ENCODE measurements around the gene DNAJA3. TPM values are rescaled to one million over a fixed set of nuclear protein-coding genes. Genes with fewer than 3 reads are reported as not detected.
A peak's percentile ranks its signal among the peaks of the same experiment; 100 is the strongest.

Gene DNAJA3
- polyA plus RNA-seq, 4 donors, result 26.7 to 71.4 (median 38.1) TPM

DNA sequence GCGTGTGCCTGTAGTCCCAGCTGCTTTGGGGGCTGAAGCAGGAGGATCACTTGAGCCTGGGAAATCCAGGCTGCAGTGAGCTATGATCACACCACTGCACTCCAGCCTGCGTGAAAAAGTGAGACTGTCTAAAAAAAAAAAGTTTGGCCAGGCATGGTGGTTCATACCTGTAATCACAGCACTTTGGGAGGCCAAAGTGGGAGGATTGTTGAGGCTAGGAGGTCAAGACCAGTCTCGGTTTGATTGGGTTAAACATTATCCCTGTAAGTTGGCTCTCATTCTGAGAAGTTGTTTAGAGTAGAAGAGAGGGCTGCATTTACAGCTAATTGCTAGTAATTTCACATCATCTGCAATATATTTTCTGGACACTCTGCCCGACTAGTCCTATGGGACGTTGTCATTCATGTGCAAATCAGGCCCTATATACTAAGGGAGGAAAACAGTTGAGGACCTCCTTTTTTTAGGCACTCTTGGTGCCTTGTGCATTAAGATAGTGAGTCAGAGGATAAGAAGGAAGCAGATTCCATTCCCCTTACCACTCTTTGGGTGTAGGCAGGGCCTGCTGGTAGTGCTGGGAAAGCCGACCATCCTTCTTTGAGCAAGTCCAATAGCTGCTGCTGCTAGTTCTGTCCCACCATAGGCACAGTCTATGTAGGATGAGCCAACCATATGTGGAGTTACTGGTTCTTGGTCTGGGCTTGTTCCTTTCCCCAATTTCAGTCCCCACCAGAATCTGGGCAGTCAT, 69.2 kb downstream of the DNAJA3 start:
- peaks cover under 1 to 9% (median 6%) of the 10 kb centered on the region in 3 donors for H3K4me1 ChIP-seq (ENCODE audit: control insufficient read depth in 3 of 3, insufficient read depth in 2 of 3, low read depth in 1 of 3, low read length in 2 of 3)
- no peaks in the 10 kb centered on the region for H3K9me3 ChIP-seq (ENCODE audit: control insufficient read depth in 2 of 2, insufficient read depth in 1 of 2, low read depth in 1 of 2, low read length in 1 of 2)
- DNase-seq, result no peak
- no peak overlapping the region for H3K4me3 ChIP-seq (ENCODE audit: low read depth in 1 of 3, low read length in 3 of 3)
- H3K27me3 ChIP-seq (ENCODE audit: control insufficient read depth in 3 of 3, insufficient read depth in 3 of 3, low read length in 3 of 3), result no peaks in the 10 kb centered on the region
- H3K36me3 ChIP-seq (ENCODE audit: control insufficient read depth in 3 of 3, insufficient read depth in 2 of 3, low read depth in 1 of 3, low read length in 3 of 3), result peaks cover 2 to 11% (median 8%) of the 10 kb centered on the region in 3 donors
- no peak for FAIRE-seq
- 77 to 87% (median 86%) methylated on average over 6 of the region's 6 CpGs for WGBS, 3 donors
- no peak overlapping the region for H3K27ac ChIP-seq (ENCODE audit: low read depth in 1 of 3, low read length in 2 of 3)

DNA sequence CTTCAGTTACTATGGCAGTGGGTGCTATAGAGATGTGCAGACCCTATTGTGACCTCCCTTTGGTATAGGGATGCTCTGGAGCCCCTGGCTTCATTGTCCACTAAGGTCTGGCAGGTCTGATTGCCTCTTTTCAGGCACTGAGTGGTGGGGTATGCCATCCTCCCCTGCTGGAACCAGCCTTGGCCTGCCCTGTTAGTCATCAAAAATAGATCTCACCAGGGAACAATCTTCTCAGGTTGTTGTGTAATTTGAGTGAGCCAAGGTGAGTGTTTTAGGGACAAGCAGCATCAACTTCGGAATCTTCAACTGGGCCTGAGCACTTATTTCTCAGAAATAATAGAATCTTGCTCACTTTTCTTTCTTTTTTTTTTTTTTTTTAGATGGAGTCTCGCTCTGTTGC, 70.1 kb downstream of the DNAJA3 start:
- Histone ChIP-seq H3K36me3 (ENCODE audit: control insufficient read depth in 3 of 3, insufficient read depth in 2 of 3, low read depth in 1 of 3, low read length in 3 of 3) (peaks cover 0 to 10% (median 8%) of the 10 kb centered on the region in 3 donors), H3K4me3 (ENCODE audit: low read depth in 1 of 3, low read length in 3 of 3) (no peak overlapping the region), H3K9me3 (ENCODE audit: control insufficient read depth in 2 of 2, insufficient read depth in 1 of 2, low read depth in 1 of 2, low read length in 1 of 2) (no peaks in the 10 kb centered on the region), H3K4me1 (ENCODE audit: control insufficient read depth in 3 of 3, insufficient read depth in 2 of 3, low read depth in 1 of 3, low read length in 2 of 3) (peaks cover 8 to 17% (median 12%) of the 10 kb centered on the region in 3 donors), H3K27me3 (ENCODE audit: control insufficient read depth in 3 of 3, insufficient read depth in 3 of 3, low read length in 3 of 3) (no peaks in the 10 kb centered on the region), H3K27ac (ENCODE audit: low read depth in 1 of 3, low read length in 2 of 3) (no peak overlapping the region)
- no peak for DNase-seq
- WGBS, 3 donors, result 90 to 95% (median 95%) methylated on average over 2 of the region's 2 CpGs
- FAIRE-seq, result no peak

DNA sequence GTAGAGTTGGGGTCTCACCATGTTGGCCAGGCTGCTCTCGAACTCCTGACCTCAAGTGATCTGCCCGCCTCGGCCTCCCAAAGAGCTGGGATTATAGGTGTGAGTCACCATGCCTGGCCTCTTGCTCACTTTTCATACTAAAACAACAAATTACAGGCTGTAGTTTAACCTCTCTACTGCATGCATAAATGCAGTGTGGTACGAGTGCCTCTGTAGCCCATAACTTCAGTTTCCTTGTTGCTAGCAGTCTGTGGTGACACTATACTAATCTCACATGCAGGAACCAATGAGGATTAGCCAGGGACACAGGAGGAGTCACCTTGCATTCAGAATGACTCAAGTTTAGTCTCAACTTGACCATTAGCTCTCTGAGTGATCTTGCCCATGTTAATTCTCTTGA, 70.6 kb downstream of the DNAJA3 start:
- peaks cover 8 to 22% (median 12%) of the 10 kb centered on the region in 3 donors for H3K4me1 ChIP-seq (ENCODE audit: control insufficient read depth in 3 of 3, insufficient read depth in 2 of 3, low read depth in 1 of 3, low read length in 2 of 3)
- no peaks in the 10 kb centered on the region for H3K27me3 ChIP-seq (ENCODE audit: control insufficient read depth in 3 of 3, insufficient read depth in 3 of 3, low read length in 3 of 3)
- WGBS, 3 donors, result 86 to 92% (median 87%) methylated on average over 4 of the region's 4 CpGs
- no peaks in the 10 kb centered on the region for H3K9me3 ChIP-seq (ENCODE audit: control insufficient read depth in 2 of 2, insufficient read depth in 1 of 2, low read depth in 1 of 2, low read length in 1 of 2)
- no peak for DNase-seq
- peaks cover 0 to 9% (median 8%) of the 10 kb centered on the region in 3 donors for H3K36me3 ChIP-seq (ENCODE audit: control insufficient read depth in 3 of 3, insufficient read depth in 2 of 3, low read depth in 1 of 3, low read length in 3 of 3)
- no peak for FAIRE-seq
- no peak overlapping the region for H3K4me3 ChIP-seq (ENCODE audit: low read depth in 1 of 3, low read length in 3 of 3)
- H3K27ac ChIP-seq (ENCODE audit: low read depth in 1 of 3, low read length in 2 of 3), result no peak overlapping the region

DNA sequence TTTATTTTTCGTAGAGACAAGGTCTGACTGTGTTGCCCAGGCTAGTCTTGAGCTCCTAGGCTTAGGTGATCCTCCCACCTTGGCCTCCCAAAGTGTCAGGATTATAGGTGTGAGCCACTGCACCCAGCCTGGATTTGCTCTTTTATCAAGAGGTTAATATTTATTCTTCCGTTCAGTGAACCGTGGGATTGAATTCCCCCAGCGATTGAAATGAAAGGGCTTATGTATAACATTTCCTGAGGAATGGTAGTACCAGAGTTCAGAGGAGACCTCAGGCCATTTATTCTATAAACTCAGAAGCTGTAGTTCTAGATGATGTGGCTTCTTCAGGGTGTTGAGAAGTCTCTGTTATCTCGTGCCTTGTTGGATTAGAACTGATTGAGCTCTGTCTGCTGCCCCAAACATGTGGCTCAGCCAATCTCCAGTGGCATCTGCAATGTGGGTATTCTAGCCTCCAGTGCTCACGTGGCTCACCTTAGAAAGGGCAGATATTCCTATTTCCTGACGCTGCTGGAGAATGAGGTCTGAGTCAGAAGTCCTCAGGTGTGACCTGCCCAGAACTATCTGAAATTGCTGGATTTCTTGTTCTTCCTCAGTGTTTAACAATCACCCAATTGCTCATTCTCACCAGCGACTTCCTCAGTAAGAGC, 73.0 kb downstream of the DNAJA3 start:
- DNase-seq (no peak), FAIRE-seq (no peak)
- H3K4me3 ChIP-seq (ENCODE audit: low read depth in 1 of 3, low read length in 3 of 3), result no peak overlapping the region
- 59 to 75% (median 59%) methylated on average over 8 of the region's 8 CpGs for WGBS, 3 donors
- H3K9me3 ChIP-seq (ENCODE audit: control insufficient read depth in 2 of 2, insufficient read depth in 1 of 2, low read depth in 1 of 2, low read length in 1 of 2), result no peaks in the 10 kb centered on the region
- peaks cover 8 to 27% (median 15%) of the 10 kb centered on the region in 3 donors for H3K4me1 ChIP-seq (ENCODE audit: control insufficient read depth in 3 of 3, insufficient read depth in 2 of 3, low read depth in 1 of 3, low read length in 2 of 3)
- no peak overlapping the region for H3K27ac ChIP-seq (ENCODE audit: low read depth in 1 of 3, low read length in 2 of 3)
- H3K27me3 ChIP-seq (ENCODE audit: control insufficient read depth in 3 of 3, insufficient read depth in 3 of 3, low read length in 3 of 3), result no peaks in the 10 kb centered on the region
- peaks cover 0 to 8% (median 5%) of the 10 kb centered on the region in 3 donors for H3K36me3 ChIP-seq (ENCODE audit: control insufficient read depth in 3 of 3, insufficient read depth in 2 of 3, low read depth in 1 of 3, low read length in 3 of 3)

DNA sequence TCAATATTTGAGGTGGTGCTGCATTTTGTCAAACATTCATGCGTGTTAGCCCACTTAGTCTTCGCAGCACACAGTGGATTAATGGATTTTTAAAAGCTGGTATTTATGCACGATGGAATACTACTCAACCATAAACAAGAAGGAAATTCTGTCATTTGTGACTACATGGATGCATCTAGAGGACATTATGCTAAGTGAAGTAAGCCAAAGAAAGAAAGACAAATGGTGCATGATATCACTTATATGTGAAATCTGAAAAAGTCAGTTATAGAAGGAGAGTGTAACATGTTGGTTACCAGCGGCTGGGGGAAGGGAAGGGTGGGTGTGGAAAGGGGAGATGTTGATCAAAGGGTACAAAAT, 73.5 kb downstream of the DNAJA3 start:
- H3K4me3 ChIP-seq (ENCODE audit: low read depth in 1 of 3, low read length in 3 of 3), result no peak overlapping the region
- DNase-seq (no peak), FAIRE-seq (no peak)
- no peak overlapping the region for H3K27ac ChIP-seq (ENCODE audit: low read depth in 1 of 3, low read length in 2 of 3)
- peaks cover 0 to 8% (median 5%) of the 10 kb centered on the region in 3 donors for H3K36me3 ChIP-seq (ENCODE audit: control insufficient read depth in 3 of 3, insufficient read depth in 2 of 3, low read depth in 1 of 3, low read length in 3 of 3)
- peaks cover 8 to 27% (median 15%) of the 10 kb centered on the region in 3 donors for H3K4me1 ChIP-seq (ENCODE audit: control insufficient read depth in 3 of 3, insufficient read depth in 2 of 3, low read depth in 1 of 3, low read length in 2 of 3)
- 96 to 98% (median 98%) methylated on average over 4 of the region's 4 CpGs for WGBS, 3 donors
- no peaks in the 10 kb centered on the region for H3K9me3 ChIP-seq (ENCODE audit: control insufficient read depth in 2 of 2, insufficient read depth in 1 of 2, low read depth in 1 of 2, low read length in 1 of 2)
- no peaks in the 10 kb centered on the region for H3K27me3 ChIP-seq (ENCODE audit: control insufficient read depth in 3 of 3, insufficient read depth in 3 of 3, low read length in 3 of 3)

DNA sequence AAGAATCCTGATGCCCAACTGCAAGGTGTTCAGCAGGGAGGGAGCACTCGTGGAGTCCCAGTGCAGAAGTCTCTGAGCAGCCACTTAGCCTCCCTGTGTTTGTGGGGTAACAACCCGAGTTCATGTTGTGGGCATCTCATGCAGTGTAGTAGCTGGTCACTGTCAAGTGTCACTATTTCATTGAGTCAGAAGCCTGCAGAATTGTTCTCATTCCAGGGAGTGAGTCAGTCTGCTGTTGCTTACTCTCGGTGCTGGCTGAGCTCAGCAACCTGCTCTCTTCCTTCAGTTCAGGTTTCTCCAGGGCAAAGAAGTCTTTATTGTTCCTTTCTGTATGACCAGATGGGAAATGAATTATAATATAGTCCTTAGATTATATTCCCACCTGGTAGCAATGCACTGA, 74.6 kb downstream of the DNAJA3 start:
- Histone ChIP-seq H3K4me1 (ENCODE audit: control insufficient read depth in 3 of 3, insufficient read depth in 2 of 3, low read depth in 1 of 3, low read length in 2 of 3) (peaks cover 8 to 27% (median 15%) of the 10 kb centered on the region in 3 donors), H3K4me3 (ENCODE audit: low read depth in 1 of 3, low read length in 3 of 3) (no peak overlapping the region), H3K27me3 (ENCODE audit: control insufficient read depth in 3 of 3, insufficient read depth in 3 of 3, low read length in 3 of 3) (no peaks in the 10 kb centered on the region), H3K9me3 (ENCODE audit: control insufficient read depth in 2 of 2, insufficient read depth in 1 of 2, low read depth in 1 of 2, low read length in 1 of 2) (no peaks in the 10 kb centered on the region), H3K36me3 (ENCODE audit: control insufficient read depth in 3 of 3, insufficient read depth in 2 of 3, low read depth in 1 of 3, low read length in 3 of 3) (peaks cover 0 to 8% (median 4%) of the 10 kb centered on the region in 3 donors), H3K27ac (ENCODE audit: low read depth in 1 of 3, low read length in 2 of 3) (peak overlapping the region; percentile 22 to 66 (median 65))
- DNase-seq (peak in 1 of 2 donors; percentile 49), FAIRE-seq (no peak)
- 18 to 43% (median 29%) methylated on average over 3 of the region's 3 CpGs for WGBS, 3 donors

DNA sequence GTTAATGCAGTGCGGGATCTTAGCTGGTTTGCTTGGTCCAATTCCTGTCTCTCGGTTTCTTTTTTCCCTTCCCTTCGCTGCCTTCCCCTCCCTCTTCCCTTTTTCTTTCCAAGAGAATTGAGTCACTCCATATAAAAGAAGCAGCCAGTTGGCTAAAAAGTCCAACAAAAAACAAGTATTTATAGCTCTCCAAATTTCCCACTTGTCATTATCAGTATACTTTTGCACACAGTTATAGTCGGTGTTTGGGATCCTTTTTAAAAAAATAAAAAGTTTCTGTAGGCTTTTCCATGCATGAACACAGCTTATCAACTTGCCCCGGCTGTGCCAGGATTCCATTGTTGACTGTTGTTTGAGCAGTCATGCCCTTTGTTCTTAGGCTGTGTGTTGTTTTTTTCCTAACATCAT, 75.4 kb downstream of the DNAJA3 start:
- Histone ChIP-seq H3K4me1 (ENCODE audit: control insufficient read depth in 3 of 3, insufficient read depth in 2 of 3, low read depth in 1 of 3, low read length in 2 of 3) (peaks cover 8 to 27% (median 15%) of the 10 kb centered on the region in 3 donors), H3K27me3 (ENCODE audit: control insufficient read depth in 3 of 3, insufficient read depth in 3 of 3, low read length in 3 of 3) (no peaks in the 10 kb centered on the region), H3K9me3 (ENCODE audit: control insufficient read depth in 2 of 2, insufficient read depth in 1 of 2, low read depth in 1 of 2, low read length in 1 of 2) (no peaks in the 10 kb centered on the region), H3K4me3 (ENCODE audit: low read depth in 1 of 3, low read length in 3 of 3) (no peak overlapping the region), H3K36me3 (ENCODE audit: control insufficient read depth in 3 of 3, insufficient read depth in 2 of 3, low read depth in 1 of 3, low read length in 3 of 3) (peaks cover 0 to 8% (median 7%) of the 10 kb centered on the region in 3 donors), H3K27ac (ENCODE audit: low read depth in 1 of 3, low read length in 2 of 3) (peak overlapping the region; percentile 22 to 66 (median 65))
- no peak for FAIRE-seq
- DNase-seq, result peak in 1 of 2 donors; percentile 62
- WGBS, 3 donors, result 14 to 32% (median 27%) methylated on average over 5 of the region's 5 CpGs

DNA sequence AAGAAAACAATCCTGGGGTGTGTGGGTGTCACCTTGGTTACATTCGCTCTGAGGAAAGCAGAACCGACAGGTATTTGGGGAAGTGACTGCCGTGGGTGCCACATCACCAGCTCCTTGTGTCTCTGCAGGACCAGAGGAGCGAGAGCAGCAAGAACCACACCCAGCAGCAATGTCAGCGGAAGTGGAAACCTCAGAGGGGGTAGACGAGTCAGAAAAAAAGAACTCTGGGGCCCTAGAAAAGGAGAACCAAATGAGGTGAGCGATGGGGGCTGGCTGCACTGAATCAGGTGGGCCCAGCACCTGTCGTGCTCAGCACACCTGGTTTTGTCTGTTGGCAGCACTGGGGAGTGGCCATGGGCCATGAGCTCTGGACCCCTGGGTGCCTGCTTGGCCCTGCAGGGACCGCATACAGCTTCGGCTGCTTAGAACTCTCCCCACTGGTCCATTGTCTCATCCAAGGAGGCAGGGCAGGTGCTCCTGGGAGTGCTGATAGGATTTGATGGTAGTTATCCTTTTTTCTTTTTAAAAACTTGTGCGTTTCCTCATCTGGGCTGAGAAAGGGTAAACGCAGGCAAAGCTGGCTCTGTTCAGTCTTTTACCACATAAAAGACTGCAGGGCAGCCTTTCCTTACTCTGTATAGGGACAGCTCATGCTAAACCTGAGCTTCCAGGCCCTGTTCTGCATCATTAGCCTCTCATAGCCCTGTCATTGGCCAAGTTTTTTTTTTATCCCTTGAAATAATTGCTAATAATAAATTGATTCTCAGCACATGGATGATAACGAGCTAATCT, 79.9 kb downstream of the DNAJA3 start:
- Histone ChIP-seq H3K36me3 (ENCODE audit: control insufficient read depth in 3 of 3, insufficient read depth in 2 of 3, low read depth in 1 of 3, low read length in 3 of 3) (peaks cover 13 to 50% (median 17%) of the 10 kb centered on the region in 3 donors), H3K4me1 (ENCODE audit: control insufficient read depth in 3 of 3, insufficient read depth in 2 of 3, low read depth in 1 of 3, low read length in 2 of 3) (peaks cover 1 to 14% (median 4%) of the 10 kb centered on the region in 3 donors), H3K27ac (ENCODE audit: low read depth in 1 of 3, low read length in 2 of 3) (peak overlapping the region in 2 of 3 donors; percentile 38 to 77), H3K4me3 (ENCODE audit: low read depth in 1 of 3, low read length in 3 of 3) (no peak overlapping the region), H3K27me3 (ENCODE audit: control insufficient read depth in 3 of 3, insufficient read depth in 3 of 3, low read length in 3 of 3) (no peaks in the 10 kb centered on the region), H3K9me3 (ENCODE audit: control insufficient read depth in 2 of 2, insufficient read depth in 1 of 2, low read depth in 1 of 2, low read length in 1 of 2) (no peaks in the 10 kb centered on the region)
- WGBS, 3 donors, result 63 to 82% (median 71%) methylated on average over 13 of the region's 13 CpGs
- FAIRE-seq (no peak), DNase-seq (peak in 1 of 2 donors; percentile 64)
